ENCODE results near the gene PSMD13. TPM values are rescaled to one million over a fixed set of nuclear protein-coding genes. Genes with fewer than 3 reads are reported as not detected.
A peak's percentile ranks its signal among the peaks of the same experiment; 100 is the strongest.

PSMD13 gene
- total RNA-seq, 1 donor from 2014 or later: 136 TPM

GRCh38 chr11:208181-208916, 28.4 kb upstream of the PSMD13 start:
- H3K4me3 Mint-ChIP-seq (ENCODE audit: unreplicated experiment): peak overlapping the region; percentile 97
- no peak for TF ChIP-seq CTCF (IDR thresholded peaks at IDR 0.05; ENCODE audit: partially characterized antibody, unreplicated experiment)
- H3K4me1 Mint-ChIP-seq (ENCODE audit: low read depth, unreplicated experiment): no peaks in the 10 kb centered on the region
- peak; percentile 84 for DNase-seq
- H3K27ac Mint-ChIP-seq (ENCODE audit: unreplicated experiment): peak overlapping the region; percentile 94
- H3K36me3 Mint-ChIP-seq (ENCODE audit: unreplicated experiment): peaks cover 8% of the 10 kb centered on the region
- H3K27me3 Mint-ChIP-seq (ENCODE audit: unreplicated experiment): peaks cover 21% of the 10 kb centered on the region
- H3K9me3 Mint-ChIP-seq (ENCODE audit: unreplicated experiment): peaks cover 18% of the 10 kb centered on the region

DNA sequence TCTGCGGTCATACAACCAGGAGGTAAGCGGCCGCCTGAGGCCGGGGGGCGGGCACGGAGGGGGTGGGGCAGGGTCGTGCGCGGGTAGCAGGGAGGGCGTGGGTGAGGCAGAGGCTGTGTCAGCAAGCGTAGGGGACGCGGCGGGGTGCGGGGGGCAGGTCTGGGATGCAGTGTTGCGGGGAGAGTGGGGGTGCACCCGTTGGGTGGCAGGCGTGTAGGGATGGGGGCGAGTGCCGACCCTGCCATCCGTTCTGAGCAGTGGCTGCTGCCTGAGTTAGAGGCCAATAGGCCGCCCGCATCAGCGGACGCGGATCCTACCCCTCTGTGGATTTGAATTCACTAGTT, 27.9 kb upstream of the PSMD13 start:
- DNase-seq: no peak
- TF ChIP-seq CTCF (IDR thresholded peaks at IDR 0.05; ENCODE audit: partially characterized antibody, unreplicated experiment): no peak
- peaks cover 18% of the 10 kb centered on the region for H3K27me3 Mint-ChIP-seq (ENCODE audit: unreplicated experiment)
- H3K27ac Mint-ChIP-seq (ENCODE audit: unreplicated experiment): peak overlapping the region; percentile 64
- peak overlapping the region; percentile 85 for H3K4me3 Mint-ChIP-seq (ENCODE audit: unreplicated experiment)
- H3K9me3 Mint-ChIP-seq (ENCODE audit: unreplicated experiment): peaks cover 15% of the 10 kb centered on the region
- H3K4me1 Mint-ChIP-seq (ENCODE audit: low read depth, unreplicated experiment): no peaks in the 10 kb centered on the region
- peaks cover 9% of the 10 kb centered on the region for H3K36me3 Mint-ChIP-seq (ENCODE audit: unreplicated experiment)

GRCh38 chr11:209275-210121, 27.3 kb upstream of the PSMD13 start:
- H3K36me3 Mint-ChIP-seq (ENCODE audit: unreplicated experiment): peaks cover 9% of the 10 kb centered on the region
- peaks cover 17% of the 10 kb centered on the region for H3K27me3 Mint-ChIP-seq (ENCODE audit: unreplicated experiment)
- TF ChIP-seq CTCF (IDR thresholded peaks at IDR 0.05; ENCODE audit: partially characterized antibody, unreplicated experiment): no peak
- H3K9me3 Mint-ChIP-seq (ENCODE audit: unreplicated experiment): peaks cover 15% of the 10 kb centered on the region
- peak; percentile 38 for DNase-seq
- H3K4me3 Mint-ChIP-seq (ENCODE audit: unreplicated experiment): peak overlapping the region; percentile 85
- H3K27ac Mint-ChIP-seq (ENCODE audit: unreplicated experiment): peak overlapping the region; percentile 64
- H3K4me1 Mint-ChIP-seq (ENCODE audit: low read depth, unreplicated experiment): no peaks in the 10 kb centered on the region

DNA sequence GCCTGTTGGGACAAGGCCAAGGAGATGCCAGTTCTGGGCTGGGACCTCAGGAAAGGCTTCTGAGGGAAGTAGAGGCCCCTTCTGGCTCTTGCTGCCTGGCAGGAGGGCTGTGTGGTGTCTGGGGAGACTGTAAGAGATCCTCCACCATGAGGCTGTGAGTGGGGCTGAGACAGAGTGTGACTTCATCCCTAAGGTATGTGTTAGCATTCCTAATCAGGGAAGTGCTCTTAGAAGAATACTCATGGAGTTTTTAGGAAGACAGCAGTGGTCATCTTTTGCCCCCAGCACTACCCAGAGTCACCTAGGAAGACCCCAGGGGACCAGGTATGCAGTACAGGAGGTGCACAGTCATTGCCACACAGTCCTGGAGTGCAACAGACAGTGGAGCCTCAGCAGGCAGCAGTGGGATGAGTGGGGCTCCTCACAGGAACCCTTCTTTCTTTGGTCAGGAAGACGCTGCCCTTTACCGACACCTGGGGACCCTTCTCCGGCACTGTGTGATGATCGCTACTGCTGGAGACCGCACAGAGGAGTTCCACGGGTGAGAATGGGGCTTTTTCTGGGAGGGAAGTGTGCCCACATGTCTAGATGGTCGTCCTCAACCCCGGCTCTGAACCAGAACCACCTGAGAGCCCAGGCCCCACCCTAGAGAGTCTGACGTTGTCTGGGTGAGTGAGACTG, 26.5 kb upstream of the PSMD13 start:
- Mint-ChIP-seq H3K36me3 (ENCODE audit: unreplicated experiment) (peaks cover 9% of the 10 kb centered on the region), H3K27me3 (ENCODE audit: unreplicated experiment) (peaks cover 17% of the 10 kb centered on the region), H3K4me1 (ENCODE audit: low read depth, unreplicated experiment) (no peaks in the 10 kb centered on the region), H3K9me3 (ENCODE audit: unreplicated experiment) (peaks cover 19% of the 10 kb centered on the region), H3K4me3 (ENCODE audit: unreplicated experiment) (peak overlapping the region; percentile 15), H3K27ac (ENCODE audit: unreplicated experiment) (no peak overlapping the region)
- no peak for TF ChIP-seq CTCF (IDR thresholded peaks at IDR 0.05; ENCODE audit: partially characterized antibody, unreplicated experiment)
- DNase-seq: no peak
